Right lobe of liver (tissue), 4 donors: Measurements from ENCODE around the gene SORBS2.
A peak's percentile ranks its signal among the peaks of the same experiment; 100 is the strongest.

ENCODE experiments used
- CTCF ChIP-seq, 4 donors: fragments of 200-600 bp in 3 of 4; fragments of 450-650 bp in 1 of 4; IDR thresholded peaks; one replicate each; pipeline versions ENCODE4 v1.5.1 to v1.8.0; 2016 to 2022; ENCODE audit warnings: antibody characterized with exemption in 4 of 4, mild to moderate bottlenecking in 2 of 4
- POLR2A ChIP-seq: fragments of 450-650 bp; IDR thresholded peaks from one replicate; pipeline ENCODE4 v1.6.1; 2017; ENCODE audit warnings: antibody characterized with exemption, mild to moderate bottlenecking
- donor health status: DM: no; HTN: no; CAD: no.
- donor health status: DM: no; HTN: no; CAD: no.
- donor health status: DM: no; HTN: yes; CAD: no.

- TF ChIP-seq CTCF (IDR thresholded peaks at IDR 0.05) (peak; percentile 36 to 55 (median 46)), POLR2A (no peak)
Measured at GRCh38 chr4:185640811-185641675, 171.0 kb downstream of the SORBS2 start.
